ENCODE measurements around the gene LRRC71. TPM values are rescaled to one million over a fixed set of nuclear protein-coding genes. Genes with fewer than 3 reads are reported as not detected.

LRRC71 gene
- total RNA-seq = 0.13 TPM in 1 of 2 replicates, not detected in the other

GRCh38 chr1:156920233-156921052, at the start of gene LRRC71:
Gene LRRC71, plus strand, starts transcription at chr1:156920632. Its CDS starts 172 bp downstream, at chr1:156920804.

DNA sequence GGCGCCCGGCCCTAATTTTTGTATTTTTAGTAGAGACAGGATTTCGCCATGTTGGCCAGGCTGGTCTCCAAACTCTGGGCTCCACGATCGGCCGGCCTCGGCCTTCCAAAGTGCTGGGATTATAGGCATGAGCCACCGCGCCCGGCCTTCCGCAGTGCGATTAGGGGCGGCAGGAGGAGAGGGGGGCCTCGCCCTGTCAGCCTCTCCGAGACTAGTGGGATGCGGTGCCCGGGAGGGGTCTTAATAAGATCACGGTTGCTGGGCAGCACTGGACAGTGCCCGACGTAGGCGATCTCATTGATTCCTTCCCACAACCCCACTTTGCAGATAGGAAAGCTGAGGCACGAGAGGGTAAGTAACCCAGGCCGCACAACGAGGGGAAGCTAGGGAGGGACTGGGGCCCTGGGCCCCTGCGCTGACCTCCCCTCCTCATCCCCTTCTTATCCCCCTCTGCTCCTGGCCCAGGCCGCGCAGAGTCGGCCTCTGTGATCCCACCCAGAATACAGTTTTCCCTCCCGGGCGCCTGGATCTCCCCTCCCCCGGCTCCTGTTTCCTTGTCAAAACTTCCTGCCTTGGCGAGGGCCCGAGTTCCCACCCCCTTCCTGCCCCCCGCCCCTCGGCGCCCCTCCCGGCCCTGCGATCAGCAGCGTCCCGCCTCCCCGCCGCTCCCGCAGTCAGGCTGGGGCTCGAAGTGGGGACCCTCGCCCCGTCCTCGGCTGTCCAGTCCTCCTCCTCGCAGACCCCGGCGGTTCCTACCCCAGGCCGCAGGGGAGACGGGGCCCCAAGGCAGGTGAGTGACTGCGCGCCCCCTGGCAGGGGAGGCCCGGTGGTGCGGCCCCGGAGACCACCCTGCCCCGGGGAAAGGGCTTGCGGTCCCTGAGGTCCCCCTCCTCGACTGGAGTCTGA, 27.1 kb upstream of the LRRC71 start, which contains the start of gene PEAR1:
Gene PEAR1 (plus strand): TSS at position 671 of the 906 bp plus-strand sequence. CDS start 10,209 bp downstream, outside the sequence.

Other genes starting within 250 kb of the LRRC71 start
- gene NES, start 243.2 kb upstream of the LRRC71 start, total RNA-seq = 43.7 and 57.4 TPM in 2 replicates
- gene CRABP2, start 215.0 kb upstream of the LRRC71 start, total RNA-seq = 13.8 and 24.8 TPM in 2 replicates
- gene METTL25B, start 192.2 kb upstream of the LRRC71 start, total RNA-seq = 12.4 and 15.2 TPM in 2 replicates
- 8.9 and 10.9 TPM in 2 replicates for gene ISG20L2, start 191.9 kb upstream of the LRRC71 start, total RNA-seq
- gene MRPL24, start 179.5 kb upstream of the LRRC71 start, total RNA-seq = 35.4 and 54.9 TPM in 2 replicates
- gene HDGF, start 169.0 kb upstream of the LRRC71 start, total RNA-seq = 125 and 164 TPM in 2 replicates
- 15.6 and 15.8 TPM in 2 replicates for gene PRCC, start 153.1 kb upstream of the LRRC71 start, total RNA-seq
- gene SH2D2A, start 103.8 kb upstream of the LRRC71 start, total RNA-seq = 0.13 TPM in 1 of 2 replicates, not detected in the other
- under 0.01 TPM in 1 of 2 replicates, not detected in the other for gene INSRR, start 61.5 kb upstream of the LRRC71 start, total RNA-seq
- 0.03 and 0.07 TPM in 2 replicates for gene NTRK1, start 59.8 kb upstream of the LRRC71 start, total RNA-seq
- 12.7 and 15.9 TPM in 2 replicates for gene PEAR1, start 26.9 kb upstream of the LRRC71 start, total RNA-seq
- 31.7 and 33.3 TPM in 2 replicates for gene ARHGEF11, start 125.1 kb downstream of the LRRC71 start, total RNA-seq
- not detected in 2 replicates for gene ETV3L, start 179.2 kb downstream of the LRRC71 start, total RNA-seq
- gene ETV3, start 217.8 kb downstream of the LRRC71 start, total RNA-seq = 12.1 and 15.8 TPM in 2 replicates